ENCODE data around the gene MED7.

DNA sequence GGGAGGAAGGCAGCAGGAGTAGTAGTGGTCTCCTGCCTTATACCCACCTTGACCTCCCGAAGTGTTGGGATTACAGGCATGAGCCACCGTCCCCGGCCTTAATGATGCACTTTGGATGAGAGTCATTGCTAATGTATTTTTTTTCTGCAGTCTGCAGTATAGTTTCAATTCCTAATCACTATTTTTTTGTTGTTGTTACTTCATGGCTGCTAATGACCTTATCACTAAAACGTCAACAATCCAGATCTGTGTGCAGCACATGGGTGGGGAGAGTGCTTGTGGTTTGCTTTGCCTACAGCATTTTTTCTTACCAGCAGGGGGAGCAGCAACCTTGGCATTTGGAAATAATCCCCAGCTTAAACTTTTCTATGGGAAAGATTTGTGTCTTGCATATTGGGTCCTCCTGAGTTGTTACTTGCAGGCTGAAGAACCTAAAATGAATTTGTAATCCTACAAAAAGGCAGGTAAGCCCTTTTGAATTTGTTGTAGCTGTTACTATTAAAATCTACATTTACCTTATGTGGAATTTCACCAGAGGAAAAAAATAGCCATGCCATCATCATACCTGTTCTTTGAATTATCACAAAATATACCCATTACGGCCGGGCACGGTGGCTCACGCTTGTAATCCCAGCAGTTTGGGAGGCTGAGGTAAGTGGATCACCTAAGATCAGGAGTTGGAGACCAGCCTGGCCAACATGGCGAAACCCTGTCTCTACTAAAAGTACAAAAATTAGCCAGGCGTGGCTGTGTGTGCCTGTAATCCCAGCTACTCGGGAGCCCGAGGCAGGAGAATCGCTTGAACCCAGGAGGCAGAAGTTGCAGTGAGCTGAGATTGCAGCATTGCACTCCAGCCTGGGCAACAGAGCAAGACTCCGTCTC, 6.3 kb upstream of the MED7 start:
- TF ChIP-seq POLR2A (IDR thresholded peaks at IDR 0.05; ENCODE audit: low read length) (no peak), GATA1 (IDR thresholded peaks at IDR 0.05; ENCODE audit: low read depth, low read length) (no peak)

Measured in erythroblast (primary cell).